Thoracic aorta (tissue), 2 donors: ENCODE data around the gene NDUFAF3. TPM values are rescaled to one million over a fixed set of nuclear protein-coding genes. Genes with fewer than 3 reads are reported as not detected.
"Not testable (repeated sequence)": the region's sequence is repeated elsewhere in the genome, so short reads cannot be mapped to it uniquely, and the experiment has no call there.

Experiments
- ATAC-seq: fragments of 150-250 bp; one replicate; pipeline ENCODE4 v1.8.0; 2017; ENCODE audit warnings: low read depth; ENCODE audit not compliant: insufficient number of reproducible peaks, low FRiP score
- DNase-seq: peaks from one replicate; pipeline ENCODE4 v3.0.0-alpha.2; 2020; ENCODE audit warnings: low spot score
- H3K27ac ChIP-seq, 2 donors: fragments of 200-600 bp; sonication (generic); 1 replicate in 1 of 2; 2 replicates in 1 of 2; pipeline ENCODE4 v1.5.1; 2016; ENCODE audit warnings: mild to moderate bottlenecking in 2 of 2, moderate library complexity in 2 of 2
- H3K27me3 ChIP-seq: fragments of 200-600 bp; sonication (generic); replicated peaks from 2 replicates; pipeline ENCODE4 v1.6.0; 2016; ENCODE audit warnings: mild to moderate bottlenecking; ENCODE audit not compliant: insufficient read depth
- H3K36me3 ChIP-seq: fragments of 200-600 bp; sonication (generic); one replicate; pipeline ENCODE4 v1.5.1; 2016
- H3K4me1 ChIP-seq, 2 donors: fragments of 200-600 bp; sonication (generic); 1 replicate in 1 of 2; 2 replicates in 1 of 2; pipeline versions ENCODE4 v1.5.1 to v1.6.0; 2016; ENCODE audit warnings: low read depth in 2 of 2, mild to moderate bottlenecking in 1 of 2; ENCODE audit not compliant: control insufficient read depth in 1 of 2
- H3K4me3 ChIP-seq: fragments of 200-600 bp; sonication (generic); 2 replicates; pipeline ENCODE4 v1.5.1; 2016; ENCODE audit warnings: mild to moderate bottlenecking
- H3K9me3 ChIP-seq: fragments of 200-600 bp; sonication (generic); 2 replicates; pipeline ENCODE4 v1.5.1; 2016
- CTCF ChIP-seq: fragments of 200-600 bp; sonication (generic); IDR thresholded peaks from one replicate; pipeline ENCODE4 v1.5.1; 2019; ENCODE audit warnings: antibody characterized with exemption
- total RNA-seq, 2 donors: library from RNA; depleted of rRNA; stranded (reverse); fragments of >200 nt; gene quantifications; one replicate each; pipeline versions ENCODE4 v1.1.0 to v1.2.3, GENCODE V29; 2016

Gene NDUFAF3
- total RNA-seq, 2 donors from 2014 or later: 65.7 to 164 TPM

DNA sequence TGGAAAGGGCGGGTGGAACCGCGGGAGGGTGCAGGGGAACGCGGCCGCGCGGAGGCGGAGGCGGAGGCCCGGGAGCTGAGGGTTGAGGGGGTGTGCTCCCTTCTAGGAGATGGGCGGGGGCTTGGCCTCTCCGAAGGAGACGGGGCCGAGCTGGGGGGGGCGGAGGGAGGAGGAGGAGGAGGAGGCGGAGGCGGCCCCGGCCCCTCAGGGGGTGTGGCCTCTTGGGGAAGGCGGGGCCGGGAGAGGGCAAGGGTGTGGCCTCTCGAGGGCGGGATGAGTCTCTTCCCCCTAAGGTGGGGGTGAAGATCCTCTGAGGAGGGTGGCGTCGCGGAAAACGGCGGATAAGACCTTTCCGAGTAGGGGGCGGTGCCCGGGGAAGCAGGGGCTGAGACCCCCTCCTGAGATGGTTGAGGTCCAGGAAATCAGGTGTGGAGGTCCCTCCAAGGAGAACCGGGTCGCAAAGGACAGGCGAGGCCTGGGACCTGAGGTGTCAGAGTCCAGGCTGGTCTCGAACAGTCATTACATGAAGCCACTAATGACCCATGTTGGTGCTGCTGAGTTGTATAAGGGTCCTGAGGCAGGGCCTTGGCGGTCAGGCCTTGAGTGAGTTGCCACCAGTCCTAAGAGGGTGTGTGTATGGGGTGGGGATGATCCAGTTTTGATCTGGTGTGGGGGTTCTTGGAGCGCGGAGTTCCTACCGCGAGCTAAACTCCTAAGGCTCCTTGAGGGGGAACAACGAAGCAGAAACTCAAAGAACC lies 14.0 kb upstream of the NDUFAF3 start:
- Histone ChIP-seq H3K27ac (peak overlapping the region; percentile 97), H3K4me3 (peak overlapping the region; percentile 91), H3K4me1 (peaks cover 5 to 21% of the 10 kb centered on the region in 2 donors), H3K27me3 (no peaks in the 10 kb centered on the region), H3K36me3 (peaks cover 8% of the 10 kb centered on the region), H3K9me3 (no peaks in the 10 kb centered on the region)
- no peak for TF ChIP-seq CTCF
- DNase-seq (no peak), ATAC-seq (peak; percentile 53)

GRCh38 chr3:49008627-49009026 lies 13.3 kb upstream of the NDUFAF3 start:
- Histone ChIP-seq H3K4me3 (peak overlapping the region; percentile 91), H3K36me3 (peaks cover 15% of the 10 kb centered on the region), H3K27ac (peak overlapping the region; percentile 97), H3K4me1 (peaks cover 5 to 21% of the 10 kb centered on the region in 2 donors)
- not testable (repeated sequence) for H3K27me3 ChIP-seq, H3K9me3 ChIP-seq, DNase-seq, ATAC-seq

DNA sequence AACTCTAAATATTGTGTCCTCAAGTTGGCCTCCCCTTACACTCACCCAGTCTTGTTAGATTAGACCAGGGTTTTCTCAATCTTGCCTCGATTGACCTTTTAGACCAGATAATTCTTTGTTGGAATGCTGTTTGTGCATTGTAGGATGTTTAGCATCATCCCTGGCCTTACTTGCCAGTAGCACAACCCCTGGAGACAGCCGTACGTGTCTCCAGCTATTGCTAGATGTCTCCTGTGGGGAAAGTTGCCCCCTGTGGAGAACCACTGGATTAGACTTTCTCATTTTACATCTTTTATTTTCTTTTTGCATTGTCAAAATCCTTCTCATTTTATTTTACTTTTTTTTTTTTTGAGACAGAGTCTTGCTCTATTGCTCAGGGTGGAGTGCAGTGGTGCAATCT lies 12.5 kb upstream of the NDUFAF3 start:
- Histone ChIP-seq H3K27me3 (no peaks in the 10 kb centered on the region), H3K9me3 (no peaks in the 10 kb centered on the region), H3K36me3 (peaks cover 17% of the 10 kb centered on the region), H3K4me3 (no peak overlapping the region), H3K27ac (no peak overlapping the region), H3K4me1 (peaks cover 5 to 21% of the 10 kb centered on the region in 2 donors)
- TF ChIP-seq CTCF: no peak
- ATAC-seq (no peak), DNase-seq (no peak)

- Histone ChIP-seq H3K9me3 (no peaks in the 10 kb centered on the region), H3K27me3 (no peaks in the 10 kb centered on the region), H3K27ac (no peak overlapping the region), H3K36me3 (peaks cover 29% of the 10 kb centered on the region), H3K4me3 (no peak overlapping the region), H3K4me1 (peaks cover 2 to 17% of the 10 kb centered on the region in 2 donors)
- DNase-seq (no peak), ATAC-seq (no peak)
- TF ChIP-seq CTCF: no peak
Measured at GRCh38 chr3:49012441-49013017, 9.4 kb upstream of the NDUFAF3 start.

GRCh38 chr3:49013113-49013737 lies 8.7 kb upstream of the NDUFAF3 start:
- Histone ChIP-seq H3K4me3 (no peak overlapping the region), H3K4me1 (peaks cover 4 to 16% of the 10 kb centered on the region in 2 donors), H3K36me3 (peaks cover 29% of the 10 kb centered on the region), H3K27me3 (no peaks in the 10 kb centered on the region), H3K27ac (no peak overlapping the region), H3K9me3 (no peaks in the 10 kb centered on the region)
- no peak for ATAC-seq
- DNase-seq: no peak
- TF ChIP-seq CTCF: no peak
